Heart left ventricle (tissue), 16 donors: ENCODE measurements around the gene HOXD9. TPM values are rescaled to one million over a fixed set of nuclear protein-coding genes. Genes with fewer than 3 reads are reported as not detected.
A peak's percentile ranks its signal among the peaks of the same experiment; 100 is the strongest.

Source experiments
- ATAC-seq, 4 donors: fragments of 200-7000 bp; cut with Tn5 transposase; one replicate each; pipeline ENCODE4 v1.9.1; 2020 to 2022; ENCODE audit warnings: moderate library complexity in 4 of 4, mild to moderate bottlenecking in 3 of 4, moderate number of reproducible peaks in 1 of 4
- DNase-seq, 5 donors: peaks; one replicate each; pipeline ENCODE4 v3.0.0-alpha.2; 2020
- H3K27ac ChIP-seq, 12 donors: fragments of 200-600 bp; sonication (generic) in 4 of 12; one replicate each; pipeline versions ENCODE4 v1.5.0 to v1.8.0; 2016 to 2022; ENCODE audit warnings: mild to moderate bottlenecking in 2 of 12
- H3K27me3 ChIP-seq, 9 donors: fragments of 200-600 bp; sonication (generic) in 2 of 9; one replicate each; pipeline versions ENCODE4 v1.5.1 to v1.8.0; 2016 to 2022; ENCODE audit warnings: mild to moderate bottlenecking in 3 of 9
- H3K36me3 ChIP-seq, 9 donors: fragments of 200-600 bp; sonication (generic) in 2 of 9; one replicate each; pipeline versions ENCODE4 v1.5.0 to v1.8.0; 2018 to 2022; ENCODE audit warnings: mild to moderate bottlenecking in 2 of 9
- H3K4me1 ChIP-seq, 12 donors: fragments of 200-600 bp; sonication (generic) in 4 of 12; one replicate each; pipeline versions ENCODE4 v1.5.0 to v1.8.0; 2016 to 2022; ENCODE audit warnings: mild to moderate bottlenecking in 3 of 12
- H3K4me3 ChIP-seq, 12 donors: fragments of 200-600 bp; sonication (generic) in 4 of 12; one replicate each; pipeline versions ENCODE4 v1.5.0 to v1.8.0; 2017 to 2022; ENCODE audit warnings: mild to moderate bottlenecking in 9 of 12, moderate library complexity in 4 of 12
- H3K9me3 ChIP-seq, 12 donors: fragments of 200-600 bp; sonication (generic) in 4 of 12; one replicate each; pipeline versions ENCODE4 v1.5.0 to v1.8.0; 2016 to 2022; ENCODE audit warnings: mild to moderate bottlenecking in 1 of 12
- POLR2A ChIP-seq, 2 donors: fragments of 450-650 bp; IDR thresholded peaks; one replicate each; pipeline ENCODE4 v1.6.1; 2017; ENCODE audit warnings: antibody characterized with exemption in 2 of 2, mild to moderate bottlenecking in 2 of 2, moderate library complexity in 2 of 2
- WGBS, 4 donors: extraction: QIAGEN DNeasy Blood & Tissue Kit in 2 of 4; methylation state at CpG; one replicate each; pipeline versions ENCODE4 v1.1.5 to v1.1.7; 2013 to 2018; 5-methylcytosine and 5-hydroxymethylcytosine counted together
- intact Hi-C, 10 donors: fragments of 100-400 bp; cut with DNase I; formaldehyde crosslinking; loops; one replicate each; pipeline versions ENCODE4 v1.11.1 to v1.14.2; 2022
- polyA plus RNA-seq, 2 donors: library from polyadenylated mRNA; stranded (reverse); fragments of 200-250 nt; gene quantifications; one replicate each; pipeline ENCODE4 v1.2.3, GENCODE V29; 2013
- total RNA-seq, 9 donors: library from RNA; depleted of rRNA in 2 of 9; stranded (reverse); fragments of >200 nt in 2 of 9; fragmentation: NEBNext Ultra II Directional in 3 of 9; extraction: Animal tissue kit (Norgen Biotek cat#: 25700) in 3 of 9; gene quantifications; one replicate each; pipeline versions ENCODE4 v1.1.0 to v1.2.4, GENCODE V29; 2016 to 2023
- TF ChIP-seq, protein P1 (sequence below), 12 donors: fragments of 200-600 bp; sonication (generic) in 4 of 12; IDR thresholded peaks; one replicate each; pipeline versions ENCODE4 v1.5.0 to v1.8.0; 2018 to 2022; ENCODE audit warnings: antibody characterized with exemption in 12 of 12, mild to moderate bottlenecking in 5 of 12
- donor health status: ischemic (EF 13 %, LVEDD 7.1; RV severe dilation, severe dysfunction).
- donor health status: healthy with polysubstance abuse.
- donor health status: DM: no; HTN: yes; CAD: no.
- donor health status: DM: no; HTN: no; CAD: no.
- donor health status: ischemic (EF 25% LVEDD 6.9; RV normal size, moderate dysfunction).
- donor health status: ischemic (EF 25% LVEDD 5.7; RV mildly dilated, moderate dysfunction).
- donor health status: healthy.
- donor health status: DM: yes; HTN: yes; CAD: no.
- donor health status: ischemic (EF 35%, LVEDD 5.7; RV mildly dilated, moderate dysfunction).
- donor health status: nonischemic (EF 11% LVEDD 7.7; RV severe dilation, severe dysfunction).
- donor health status: DM: yes; HTN: yes; CAD: no.
- donor health status: PGD.
- donor health status: ischemic (EF 29% LVEDD 5.4; RV normal size, mild dysfunction).
- donor health status: nonischemic (EF 23%, LVEDD 6.1; RV moderate dilation, normal function).

HOXD9 gene
- total and polyA plus RNA-seq, 11 donors: 0.23 to 0.43 (median 0.40) TPM; not detected in 8

DNA sequence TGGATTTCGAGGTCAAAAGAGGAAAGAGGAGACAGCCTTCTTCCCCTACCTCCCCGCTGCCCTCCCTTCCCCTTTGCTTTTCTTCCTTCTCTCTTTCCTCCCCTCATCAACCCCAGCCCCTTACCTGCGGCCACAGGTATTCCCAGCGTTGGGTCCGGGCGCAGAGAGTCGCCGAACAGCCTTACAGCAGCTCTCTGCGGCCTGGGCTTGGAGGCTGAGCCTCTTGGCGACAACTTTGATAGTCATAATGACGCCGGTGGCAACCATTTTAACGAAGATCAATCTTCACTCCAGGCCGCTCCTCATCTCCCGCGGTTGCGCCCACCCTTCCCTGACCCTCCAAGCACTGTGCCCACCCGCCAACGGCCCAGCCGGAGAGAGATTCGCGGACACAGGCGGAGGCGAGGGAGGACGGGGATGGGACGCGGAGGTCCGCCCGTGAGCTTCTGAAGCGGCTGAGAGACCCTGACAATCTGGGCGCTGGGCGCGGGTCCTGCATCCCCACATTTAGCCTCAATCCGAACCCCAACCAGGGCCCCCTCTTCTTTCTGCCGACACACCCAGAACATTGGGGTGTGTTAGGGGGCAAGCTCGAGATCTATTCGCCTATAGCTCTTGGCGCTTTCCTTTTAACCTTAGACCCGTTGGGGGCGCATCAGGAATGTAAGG is 37.3 kb upstream of the HOXD9 start:
- Histone ChIP-seq H3K27ac (peak overlapping the region in 1 of 12 donors; percentile 84), H3K9me3 (peaks cover 0 to 8% (median 0%) of the 10 kb centered on the region in 12 donors), H3K4me1 (peaks cover 0 to 51% (median 17%) of the 10 kb centered on the region in 12 donors), H3K36me3 (no peaks in the 10 kb centered on the region), H3K27me3 (peaks cover 92 to 100% (median 99%) of the 10 kb centered on the region in 9 donors), H3K4me3 (no peak overlapping the region)
- no peak for TF ChIP-seq POLR2A (IDR thresholded peaks at IDR 0.05)
- TF ChIP-seq, protein P1, sequence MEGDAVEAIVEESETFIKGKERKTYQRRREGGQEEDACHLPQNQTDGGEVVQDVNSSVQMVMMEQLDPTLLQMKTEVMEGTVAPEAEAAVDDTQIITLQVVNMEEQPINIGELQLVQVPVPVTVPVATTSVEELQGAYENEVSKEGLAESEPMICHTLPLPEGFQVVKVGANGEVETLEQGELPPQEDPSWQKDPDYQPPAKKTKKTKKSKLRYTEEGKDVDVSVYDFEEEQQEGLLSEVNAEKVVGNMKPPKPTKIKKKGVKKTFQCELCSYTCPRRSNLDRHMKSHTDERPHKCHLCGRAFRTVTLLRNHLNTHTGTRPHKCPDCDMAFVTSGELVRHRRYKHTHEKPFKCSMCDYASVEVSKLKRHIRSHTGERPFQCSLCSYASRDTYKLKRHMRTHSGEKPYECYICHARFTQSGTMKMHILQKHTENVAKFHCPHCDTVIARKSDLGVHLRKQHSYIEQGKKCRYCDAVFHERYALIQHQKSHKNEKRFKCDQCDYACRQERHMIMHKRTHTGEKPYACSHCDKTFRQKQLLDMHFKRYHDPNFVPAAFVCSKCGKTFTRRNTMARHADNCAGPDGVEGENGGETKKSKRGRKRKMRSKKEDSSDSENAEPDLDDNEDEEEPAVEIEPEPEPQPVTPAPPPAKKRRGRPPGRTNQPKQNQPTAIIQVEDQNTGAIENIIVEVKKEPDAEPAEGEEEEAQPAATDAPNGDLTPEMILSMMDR (IDR thresholded peaks at IDR 0.05): no peak
- intact Hi-C loops: loop anchor here in 8 of 10 donors (5.0 to 10.0 kb wide), 5 partner anchors 398 to 718 kb away; no protein-coding TSS in a partner anchor
- no peak for ATAC-seq
- no peak for DNase-seq
- 4 to 6% (median 5%) methylated on average over 40 of the region's 40 CpGs for WGBS, 4 donors

DNA sequence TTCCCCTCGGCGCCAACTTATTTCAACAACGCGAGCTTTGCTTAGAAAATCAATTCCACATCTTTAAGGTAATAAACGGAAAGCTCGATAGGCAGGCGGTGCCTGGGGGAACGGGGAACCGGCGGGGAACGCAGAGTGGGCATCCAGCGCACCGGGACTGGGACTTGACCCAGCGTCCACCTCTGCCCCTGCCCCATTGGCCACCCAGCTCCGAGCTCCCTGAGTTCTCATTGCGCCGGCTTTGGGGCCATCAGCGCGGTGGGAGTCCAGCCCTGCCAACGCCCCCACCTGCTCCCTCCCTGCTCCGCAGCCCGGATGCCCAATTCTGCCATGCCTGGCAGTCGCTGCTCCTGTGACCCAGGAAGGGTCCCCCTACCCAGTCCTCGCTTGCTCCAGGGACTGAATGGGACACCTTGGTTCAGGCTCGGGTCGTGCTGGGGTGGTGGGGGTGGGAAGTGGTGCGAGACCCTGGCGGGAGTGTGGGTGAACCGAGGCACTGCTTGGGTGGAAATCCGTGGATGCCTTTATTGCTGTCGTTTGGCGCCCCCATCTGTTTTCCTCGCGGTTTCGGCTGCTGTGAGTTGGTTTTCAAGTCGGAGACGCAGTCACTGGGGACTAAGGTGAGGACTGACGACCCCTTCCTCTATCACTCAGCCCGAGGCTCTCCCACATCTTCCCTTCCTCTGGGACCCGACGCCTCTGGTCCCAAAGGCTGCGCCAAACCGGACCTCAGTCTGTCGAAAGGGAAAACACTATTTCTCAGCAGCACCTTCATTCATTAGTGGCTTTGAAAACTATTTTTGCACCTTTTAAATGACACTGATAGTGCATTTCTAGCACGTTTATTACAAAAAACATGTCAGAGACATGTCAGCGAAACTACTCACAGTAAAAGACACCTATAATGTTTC is 36.4 kb upstream of the HOXD9 start:
- H3K4me1 ChIP-seq: peaks cover 0 to 45% (median 15%) of the 10 kb centered on the region in 12 donors

DNA sequence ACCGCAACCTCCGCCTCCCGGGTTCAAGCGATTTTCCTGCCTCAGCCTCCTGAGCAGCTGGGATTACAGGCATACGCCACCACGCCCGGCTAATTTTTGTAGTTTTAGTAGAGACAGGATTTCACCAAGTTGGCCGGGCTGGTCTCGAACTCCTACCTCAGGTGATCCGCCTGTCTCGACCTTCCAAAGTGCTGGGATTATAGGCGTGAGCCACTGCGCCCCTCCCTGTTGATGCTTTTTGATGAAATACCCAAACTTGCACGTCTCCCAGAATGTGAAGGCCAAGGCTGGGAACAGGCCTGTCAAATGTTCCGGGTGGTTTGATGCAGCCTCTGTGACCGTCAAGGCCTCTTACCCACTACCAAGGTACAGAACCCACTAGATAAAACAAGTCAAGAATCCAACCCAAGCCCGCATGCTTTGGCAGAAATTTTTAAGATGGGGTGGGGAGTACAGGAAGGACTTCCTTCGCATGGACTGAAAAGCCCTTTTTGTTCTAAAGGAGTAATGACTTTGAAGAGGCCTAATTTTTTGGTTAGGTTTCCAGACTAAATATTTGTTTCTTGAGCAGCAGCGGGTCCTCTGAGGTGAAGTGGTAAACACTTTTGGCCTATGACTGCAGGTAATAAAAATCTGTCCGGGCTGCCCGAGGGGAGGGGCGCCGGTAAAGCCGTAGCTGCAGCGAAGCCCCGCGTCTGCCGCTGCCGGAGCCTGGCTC is 35.0 kb upstream of the HOXD9 start:
- WGBS, 4 donors: 32 to 43% (median 33%) methylated on average over 21 to 29 of the region's 29 CpGs
- Histone ChIP-seq H3K4me3 (peak overlapping the region in 5 of 12 donors; percentile 7 to 36 (median 23)), H3K36me3 (no peaks in the 10 kb centered on the region), H3K9me3 (no peaks in the 10 kb centered on the region), H3K27me3 (peaks cover 88 to 100% (median 99%) of the 10 kb centered on the region in 9 donors), H3K27ac (peak overlapping the region in 1 of 12 donors; percentile 86), H3K4me1 (peaks cover 0 to 49% (median 15%) of the 10 kb centered on the region in 12 donors)
- intact Hi-C loops: loop anchor here (2.0 to 10.0 kb wide), 8 partner anchors 397 to 721 kb away; no protein-coding TSS in a partner anchor
- DNase-seq (no peak), ATAC-seq (no peak)
- TF ChIP-seq, protein P1 (IDR thresholded peaks at IDR 0.05): no peak
- no peak for TF ChIP-seq POLR2A (IDR thresholded peaks at IDR 0.05)

More for the DNA sequence above, 36.4 kb upstream of the HOXD9 start:
- Histone ChIP-seq H3K9me3 (peaks cover 0 to 8% (median 0%) of the 10 kb centered on the region in 12 donors), H3K4me3 (peak overlapping the region in 1 of 12 donors; percentile 5), H3K36me3 (no peaks in the 10 kb centered on the region), H3K27ac (peak overlapping the region in 1 of 12 donors; percentile 84), H3K27me3 (peaks cover 90 to 100% (median 99%) of the 10 kb centered on the region in 9 donors)
- ATAC-seq: peak in 3 of 4 donors; percentile 38 to 63 (median 40)
- DNase-seq: peak in 1 of 5 donors; percentile 69
- intact Hi-C loops: loop anchor here (1.0 to 10.0 kb wide), 7 partner anchors 396 to 719 kb away; no protein-coding TSS in a partner anchor
- TF ChIP-seq, protein P1 (IDR thresholded peaks at IDR 0.05): peak in 11 of 12 donors; percentile 14 to 57 (median 44)
- no peak for TF ChIP-seq POLR2A (IDR thresholded peaks at IDR 0.05)
- WGBS, 4 donors: 2 to 4% (median 3%) methylated on average over 39 to 46 of the region's 46 CpGs
